Fibroblast of peridontal ligament (primary cell): ENCODE results near the gene CA10.

Experiments used
- DNase-seq: peaks from one replicate; pipeline ENCODE4 v3.0.0-alpha.2; 2010; ENCODE audit errors: extremely low read depth

CA10 gene

GRCh38 chr17:51725185-51725584 lies 433.3 kb downstream of the CA10 start:
- no peak for DNase-seq

GRCh38 chr17:51724043-51724580 lies 434.4 kb downstream of the CA10 start:
- DNase-seq, result no peak

DNA sequence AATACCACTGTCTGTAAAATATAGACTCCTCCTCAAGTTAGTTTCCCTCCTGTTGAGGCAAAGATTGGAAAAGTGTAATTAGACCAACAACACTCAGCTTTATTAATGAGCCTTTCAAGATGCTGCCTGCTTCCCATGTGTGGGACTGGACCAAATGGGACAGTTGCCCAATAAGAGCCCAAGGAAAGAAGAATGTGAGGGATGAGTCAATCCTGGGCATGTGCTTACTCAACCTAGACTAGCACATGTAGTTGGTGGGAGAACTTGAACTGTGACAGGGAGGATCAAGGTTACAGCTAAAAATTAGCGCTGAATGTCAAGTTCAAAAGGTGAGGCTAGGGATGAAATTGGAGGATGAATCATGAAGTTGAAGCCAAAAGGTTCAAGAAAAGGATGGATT lies 435.5 kb downstream of the CA10 start:
- no peak for DNase-seq

DNA sequence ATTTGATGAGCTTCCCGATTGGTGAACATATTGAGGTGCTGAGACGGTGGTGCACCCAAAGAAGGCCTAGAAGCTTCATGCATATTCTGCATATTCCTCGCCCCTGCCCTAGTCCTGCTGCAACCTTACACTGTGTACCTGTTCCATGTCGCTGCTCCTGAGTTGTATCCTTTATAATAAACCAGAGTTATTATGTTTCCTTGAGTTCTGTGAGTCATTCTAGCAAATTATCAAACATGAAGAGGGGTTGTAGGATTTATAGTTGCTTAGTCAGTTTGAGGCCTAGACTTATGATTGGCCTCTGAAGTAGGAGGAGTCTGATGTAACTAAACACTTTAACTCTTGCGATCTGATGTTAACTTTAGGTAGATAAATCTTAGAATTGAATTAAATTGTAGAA lies 436.8 kb downstream of the CA10 start:
- no peak for DNase-seq

DNA sequence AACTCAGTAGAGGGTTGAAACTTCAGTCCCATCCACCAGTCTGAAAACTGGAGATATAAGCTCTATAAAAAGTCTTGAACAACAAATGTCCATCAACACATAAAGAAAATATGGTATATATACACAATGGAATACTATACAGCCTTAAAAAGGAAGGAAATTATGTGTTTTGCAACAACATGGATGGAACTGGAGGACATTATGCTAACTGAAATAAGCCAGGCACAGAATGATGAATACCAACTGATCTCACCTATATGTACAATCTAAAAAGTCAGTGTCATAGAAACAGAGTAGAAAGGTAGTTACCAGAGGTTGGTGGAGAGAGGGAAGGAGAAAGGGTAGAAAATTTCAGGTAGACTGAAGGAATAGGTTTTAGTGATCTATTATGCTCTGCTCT lies 438.1 kb downstream of the CA10 start:
- no peak for DNase-seq

GRCh38 chr17:51718983-51719382 lies 439.5 kb downstream of the CA10 start:
- DNase-seq, result no peak

DNA sequence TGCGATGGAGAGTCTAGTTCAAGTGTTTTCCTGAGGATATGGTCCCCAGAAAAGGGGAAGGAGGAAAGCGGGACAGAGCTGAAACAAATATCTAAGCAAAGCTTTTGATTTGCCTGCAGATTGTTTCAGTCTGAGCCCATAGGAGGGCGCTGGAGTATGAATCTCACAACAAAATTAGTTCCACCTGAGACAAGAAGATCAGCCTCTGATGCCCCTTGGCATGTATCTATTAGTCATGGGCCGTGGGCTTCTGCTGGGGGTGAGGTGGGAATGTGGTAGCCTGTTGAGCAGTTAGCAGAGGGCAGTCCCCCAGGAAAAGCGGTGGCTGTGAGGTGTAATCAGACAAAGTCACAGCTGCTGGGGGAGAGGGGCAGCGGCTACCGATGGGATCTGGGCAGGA lies 446.9 kb downstream of the CA10 start:
- no peak for DNase-seq

- DNase-seq, result no peak
Observed at GRCh38 chr17:51710634-51710979, 447.9 kb downstream of the CA10 start.

GRCh38 chr17:51709694-51710633 lies 448.6 kb downstream of the CA10 start:
- no peak for DNase-seq

DNA sequence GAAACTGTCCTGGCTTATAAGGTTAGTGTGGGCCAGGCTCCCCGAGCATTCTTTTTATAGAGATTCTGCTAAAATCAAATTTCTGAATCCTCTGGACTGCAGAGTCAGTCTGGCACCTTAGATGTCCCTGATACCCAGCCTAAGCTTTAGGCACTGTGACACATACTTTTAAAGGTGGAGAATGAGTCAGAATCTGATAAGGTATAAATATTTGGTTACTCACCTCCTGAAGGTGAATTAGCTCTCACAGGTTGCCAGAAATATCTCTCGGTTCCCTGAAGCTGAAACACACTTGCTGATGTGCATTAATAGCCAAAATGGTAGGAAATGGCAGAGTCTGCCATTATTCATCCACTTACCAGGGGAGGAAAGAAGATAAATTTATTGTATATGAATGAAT lies 451.3 kb downstream of the CA10 start:
- DNase-seq, result no peak

- no peak for DNase-seq
Observed at GRCh38 chr17:51706093-51706492, 452.4 kb downstream of the CA10 start.

GRCh38 chr17:51703361-51704341 lies 454.9 kb downstream of the CA10 start:
- no peak for DNase-seq

GRCh38 chr17:51702963-51703360 lies 455.6 kb downstream of the CA10 start:
- DNase-seq, result no peak

GRCh38 chr17:51701501-51701900 lies 457.0 kb downstream of the CA10 start:
- no peak for DNase-seq

DNA sequence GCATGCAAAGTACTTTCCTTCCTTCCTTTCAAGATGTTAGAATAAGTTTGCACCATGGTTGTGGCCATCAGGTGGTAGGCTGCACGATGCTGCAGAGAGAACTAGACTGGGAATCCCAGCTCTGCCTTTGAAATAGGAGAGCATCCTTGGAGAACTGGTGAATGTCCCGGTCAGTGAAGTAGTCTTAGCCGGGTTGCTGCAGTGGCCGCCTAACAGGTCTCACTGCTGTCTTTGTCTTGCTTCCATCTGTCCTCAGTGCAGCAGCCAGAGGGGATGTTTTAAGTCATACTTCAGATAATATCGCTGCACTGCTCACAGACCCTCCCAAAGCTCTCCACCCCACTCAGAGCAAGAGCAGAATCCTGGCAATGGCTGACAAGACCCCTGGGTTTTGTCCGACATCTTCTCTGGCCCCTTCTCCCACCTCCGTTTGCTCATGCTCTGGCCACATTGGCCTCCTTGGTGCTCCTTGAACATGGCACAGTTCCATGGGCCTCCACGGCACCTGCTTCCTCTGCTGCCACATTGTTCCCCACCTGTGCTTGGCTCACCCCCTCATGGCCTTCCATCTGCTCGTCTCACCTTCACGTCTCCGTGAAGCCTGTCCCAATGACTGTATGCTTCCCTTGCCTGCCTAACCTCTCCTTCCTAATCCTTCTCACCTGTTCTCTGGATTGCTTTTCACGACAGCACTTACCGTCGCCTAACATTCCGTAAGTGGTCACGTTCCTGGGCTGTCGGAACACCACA lies 458.3 kb downstream of the CA10 start:
- no peak for DNase-seq

DNA sequence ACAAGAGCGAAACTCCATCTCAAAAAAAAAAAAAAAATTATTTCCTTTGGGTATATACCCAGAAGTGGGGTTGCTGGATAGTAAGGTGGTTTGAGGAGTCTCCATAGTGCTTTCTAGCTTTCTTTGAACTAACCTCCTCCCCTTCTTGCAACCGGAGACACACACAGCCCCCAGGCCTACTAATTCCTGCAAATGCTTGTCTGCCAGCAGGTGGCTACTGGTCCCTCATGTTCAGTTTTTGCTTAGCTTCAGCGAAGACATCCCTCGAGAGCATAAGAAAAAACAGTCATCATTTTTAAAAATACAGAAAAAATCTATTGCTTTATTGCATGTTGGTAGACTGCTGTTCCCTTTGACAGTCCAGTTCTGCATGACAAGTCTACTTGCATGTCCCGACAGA lies 459.2 kb downstream of the CA10 start:
- no peak for DNase-seq

DNA sequence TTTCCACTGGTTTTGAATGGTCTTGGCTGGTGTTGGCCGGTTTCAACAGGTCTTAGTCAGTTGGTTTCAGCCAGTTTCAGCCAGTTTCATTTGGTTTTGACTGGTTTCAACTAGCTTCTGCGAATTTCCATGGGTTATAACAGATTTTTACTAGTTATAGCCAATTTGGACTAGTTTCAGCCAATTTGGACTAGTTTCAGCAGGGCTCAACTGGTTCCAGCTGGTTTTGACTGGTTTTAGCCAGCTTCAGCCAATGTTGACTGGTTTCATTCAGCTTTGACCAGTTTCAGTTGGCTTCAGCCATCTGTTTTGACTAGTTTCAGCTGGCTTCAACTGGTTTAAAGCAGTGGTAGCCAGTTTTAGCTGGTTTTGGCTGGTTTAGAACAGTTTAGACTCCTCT lies 465.6 kb downstream of the CA10 start:
- no peak for DNase-seq

DNA sequence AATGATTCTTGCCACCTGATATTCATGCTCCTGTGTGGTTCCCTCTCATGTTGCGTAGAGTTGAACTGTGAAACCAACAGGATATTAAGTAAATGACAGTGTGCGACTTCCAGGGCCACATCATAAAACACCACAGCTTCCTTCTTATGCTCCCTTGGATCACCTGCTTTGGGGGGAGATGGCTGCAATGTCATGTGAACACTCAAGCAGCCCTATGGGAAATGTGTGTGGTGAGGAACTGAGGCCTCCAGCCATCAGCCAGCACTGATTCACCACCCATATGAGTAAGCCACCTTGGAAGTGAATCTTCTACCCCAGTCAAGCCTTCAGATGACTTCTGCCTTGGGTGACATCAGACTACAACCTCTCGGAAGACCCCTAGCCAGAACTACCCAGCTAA lies 470.6 kb downstream of the CA10 start:
- DNase-seq, result no peak

DNA sequence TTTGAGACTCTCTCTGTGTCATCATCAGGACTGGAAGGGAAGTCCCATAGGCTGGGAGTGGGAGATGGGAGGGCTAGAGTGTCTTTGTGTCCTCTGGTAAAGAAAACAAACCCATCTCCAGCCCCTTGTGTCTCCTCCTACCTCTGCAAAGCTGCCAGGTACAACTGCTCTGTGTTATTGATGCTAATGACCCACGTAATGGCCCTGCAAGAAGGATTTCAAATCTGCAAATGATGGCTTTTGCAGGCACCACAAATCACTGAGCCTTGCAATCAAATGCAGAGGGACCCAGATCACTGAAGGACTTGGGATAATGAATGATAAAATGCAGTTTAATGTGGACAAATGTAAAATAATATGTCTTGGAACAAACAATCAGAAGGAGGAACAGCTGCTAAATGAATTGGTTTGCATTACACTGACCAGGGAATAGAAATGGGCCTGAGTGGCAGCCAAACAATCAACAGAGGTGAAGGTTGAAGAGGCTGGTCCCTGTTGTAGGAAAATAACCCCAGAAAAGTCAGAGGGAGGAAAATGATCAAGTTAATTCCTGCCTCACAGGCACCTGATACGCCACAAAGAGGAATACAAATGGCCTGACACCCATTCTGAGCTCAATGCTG lies 473.1 kb downstream of the CA10 start:
- no peak for DNase-seq

DNA sequence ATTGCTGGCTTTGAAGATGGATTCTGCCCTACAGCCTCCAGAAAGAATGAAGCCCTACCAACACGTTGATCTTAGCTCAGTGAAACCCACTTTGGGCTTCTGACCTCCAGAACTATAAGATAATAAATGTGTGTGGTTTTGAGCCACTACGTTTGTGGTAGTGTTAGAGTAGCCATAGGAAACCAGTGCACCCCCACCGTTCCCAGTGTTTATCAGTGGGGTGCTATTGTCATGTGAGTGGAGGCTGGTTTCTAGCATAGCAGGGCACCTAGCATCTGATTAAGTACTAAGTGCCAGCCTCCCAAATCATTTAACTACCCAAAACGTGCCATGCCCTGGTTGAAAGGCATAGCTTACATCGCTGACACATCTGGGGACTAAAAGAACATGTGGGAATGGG lies 474.3 kb downstream of the CA10 start:
- DNase-seq, result no peak

DNA sequence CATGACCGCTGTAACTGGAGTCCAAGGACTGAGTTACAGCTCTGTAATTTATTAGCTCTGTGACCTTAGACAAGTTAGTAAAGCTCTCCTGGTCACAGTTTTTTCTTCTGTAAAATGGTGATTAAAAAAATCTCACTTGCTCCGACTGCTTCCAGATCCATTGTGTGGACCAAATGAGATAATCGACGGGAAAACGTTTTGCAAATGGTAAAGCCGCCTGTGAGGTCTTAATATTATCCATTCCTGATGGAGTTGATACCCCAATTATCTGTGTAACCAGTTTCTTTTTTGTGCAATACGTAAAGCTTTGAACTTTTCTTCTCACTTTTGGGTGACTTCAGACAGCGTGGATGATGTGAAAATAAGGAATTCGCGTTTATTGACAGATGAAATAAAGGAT lies 475.2 kb downstream of the CA10 start:
- DNase-seq, result no peak
